K562 (cell line): ENCODE results near the gene ITGAX. TPM values are rescaled to one million over a fixed set of nuclear protein-coding genes. Genes with fewer than 3 reads are reported as not detected.
"Not testable (repeated sequence)": the region's sequence is repeated elsewhere in the genome, so short reads cannot be mapped to it uniquely, and the experiment has no call there.

Experiments used
- ATAC-seq: fragments of 200-7000 bp; cut with Tn5 transposase; 3 replicates; pipeline ENCODE4 v1.9.1; 2020; ENCODE audit warnings: moderate library complexity
- BruUV-seq: library from RNA; stranded (reverse); fragments of 400-500 nt; replicated peaks from 2 replicates; lab custom pipeline; 2021; lab: Mats Ljungman, UMichigan
- CTCF ChIA-PET: fragments of 300-600 bp; formaldehyde crosslinking; extraction: SDS; loops from one replicate; lab custom pipeline; 2021; ENCODE audit warnings: low intra/inter-chr PET ratio; lab: Yijun Ruan, JAX
- POLR2A ChIA-PET: fragments of 300-600, 350-650 bp; sonication (Branson Sonifier 250); formaldehyde crosslinking; extraction: SDS; loops from one replicate; lab custom pipeline; 2021; ENCODE audit warnings: antibody characterized with exemption, inconsistent platforms; lab: Yijun Ruan, JAX
- DNase-seq, 4 experiments: peaks; one replicate each; pipeline versions ENCODE4 v3.0.0 to v3.0.0-alpha.2; 2011 to 2018; ENCODE audit warnings: low spot score in 3 of 4, mixed read lengths in 3 of 4; ENCODE audit errors: extremely low read depth in 1 of 4
- FAIRE-seq: peaks from 2 replicates; lab custom pipeline; 2011; peaks lifted over from hg19 to GRCh38; lab: Jason Lieb, UNC
- H2AFZ ChIP-seq: 2 replicates; pipeline ENCODE4 v1.6.0; 2011; ENCODE audit warnings: low read depth, low read length, control low read depth, inconsistent platforms
- H3K27ac ChIP-seq: fragments of 200-600 bp; 3 replicates; pipeline ENCODE4 v1.8.0; 2011; ENCODE audit warnings: low read depth, mild to moderate bottlenecking, control low read depth, inconsistent platforms, low read length, moderate library complexity, mixed read lengths; ENCODE audit errors: extremely low read depth
- H3K27me3 ChIP-seq, 2 experiments: fragments of 300-600 bp in 1 of 2; 2 replicates in 1 of 2; 3 replicates in 1 of 2; pipeline versions ENCODE4 v1.6.0 to v1.8.0; 2011; ENCODE audit warnings: inconsistent platforms in 2 of 2, low read length in 2 of 2, mild to moderate bottlenecking in 1 of 2, mixed read lengths in 1 of 2, moderate library complexity in 1 of 2; ENCODE audit not compliant: control insufficient read depth in 2 of 2, insufficient read depth in 2 of 2
- H3K36me3 ChIP-seq: fragments of 300-600 bp; 3 replicates; pipeline ENCODE4 v1.8.0; 2011; ENCODE audit warnings: mild to moderate bottlenecking, low read length, inconsistent platforms; ENCODE audit not compliant: control insufficient read depth, insufficient read depth
- H3K4me1 ChIP-seq, 2 experiments: fragments of 200-600 bp in 1 of 2; replicated peaks in 1 of 2; 2 replicates in 1 of 2; 3 replicates in 1 of 2; pipeline versions ENCODE4 v1.5.1 to v1.8.0; 2011; ENCODE audit warnings: inconsistent platforms in 2 of 2, low read length in 2 of 2, mild to moderate bottlenecking in 1 of 2, mixed read lengths in 1 of 2, moderate library complexity in 1 of 2; ENCODE audit not compliant: control insufficient read depth in 2 of 2, insufficient read depth in 2 of 2
- H3K4me2 ChIP-seq: 2 replicates; pipeline ENCODE4 v1.6.1; 2011; ENCODE audit warnings: low read length, control low read depth, inconsistent platforms, mixed read lengths; ENCODE audit not compliant: insufficient read depth
- H3K4me3 ChIP-seq: fragments of 200-600 bp; sonication (generic), shearing (Covaris generic); 2 replicates; pipeline ENCODE4 v1.5.1; 2016; ENCODE audit warnings: control low read depth, inconsistent platforms
- H3K79me2 ChIP-seq: fragments of 200-600 bp; 3 replicates; pipeline ENCODE4 v1.8.0; 2011; ENCODE audit warnings: low read length, inconsistent platforms; ENCODE audit not compliant: control insufficient read depth, insufficient read depth
- H3K9ac ChIP-seq, 2 experiments: 2 replicates each; pipeline versions ENCODE4 v1.6.0 to v1.6.1; 2011; ENCODE audit warnings: low read depth in 2 of 2, low read length in 2 of 2, control low read depth in 1 of 2, inconsistent platforms in 1 of 2, mild to moderate bottlenecking in 1 of 2, mixed read lengths in 1 of 2; ENCODE audit not compliant: insufficient read depth in 1 of 2
- H3K9me1 ChIP-seq: one replicate; pipeline ENCODE4 v1.6.0; 2011; ENCODE audit warnings: inconsistent platforms, mild to moderate bottlenecking, low read length, moderate library complexity; ENCODE audit not compliant: control insufficient read depth, insufficient read depth
- H3K9me3 ChIP-seq: replicated peaks from 2 replicates; pipeline ENCODE4 v1.5.1; 2011; ENCODE audit warnings: low read depth, low read length, inconsistent platforms; ENCODE audit not compliant: control insufficient read depth, insufficient read depth
- H4K20me1 ChIP-seq: replicated peaks from 2 replicates; pipeline ENCODE4 v1.6.1; 2011; ENCODE audit warnings: low read length, inconsistent platforms, mixed read lengths; ENCODE audit not compliant: control insufficient read depth, insufficient read depth
- CCNT2 ChIP-seq: IDR thresholded peaks from 2 replicates; pipeline ENCODE4 v1.6.1; 2011; ENCODE audit warnings: borderline replicate concordance, low read depth, mild to moderate bottlenecking, moderate library complexity, mixed read lengths, low read length; ENCODE audit not compliant: insufficient read length; ENCODE audit errors: extremely low read depth
- ELF2 ChIP-seq: fragments of 250-450 bp; sonication (Bioruptor Pico); IDR thresholded peaks from 2 replicates; pipeline ENCODE4 v1.5.0; 2021; ENCODE audit warnings: mild to moderate bottlenecking
- GATA2 ChIP-seq: sonication (generic); formaldehyde crosslinking; IDR thresholded peaks from 2 replicates; pipeline ENCODE4 v1.4.0; 2020; ENCODE audit warnings: mild to moderate bottlenecking, missing genetic modification reagents
- SNRNP70 ChIP-seq: fragments of 200-400 bp; formaldehyde crosslinking; optimal IDR thresholded peaks from 2 replicates; pipeline ENCODE3; 2017; ENCODE audit warnings: low read depth, low read length
- SRSF1 ChIP-seq: fragments of 200-400 bp; formaldehyde crosslinking; IDR thresholded peaks from 2 replicates; pipeline ENCODE4 v1.6.1; 2017; ENCODE audit warnings: mild to moderate bottlenecking, low read depth, low read length, moderate library complexity
- U2AF1 ChIP-seq: fragments of 200-400 bp; formaldehyde crosslinking; optimal IDR thresholded peaks from 2 replicates; pipeline ENCODE3; 2017; ENCODE audit warnings: mild to moderate bottlenecking, low read depth, low read length, moderate library complexity
- WGBS: fragments of 100-300 bp; shearing (Covaris generic); methylation state at CpG from one replicate; pipeline ENCODE4 v1.1.6; 2016; ENCODE audit warnings: low coverage, mixed read lengths; ENCODE audit not compliant: insufficient coverage; ENCODE audit errors: missing lambda C conversion rate; 5-methylcytosine and 5-hydroxymethylcytosine counted together
- in situ Hi-C: fragments of 300-500 bp; cut with MboI; formaldehyde crosslinking; loops from 4 replicates; pipeline ENCODE4 v1.15.0; 2018; ENCODE audit warnings: inconsistent platforms, mixed read lengths
- intact Hi-C: fragments of 100-400 bp; cut with micrococcal nuclease; formaldehyde crosslinking; loops from 2 replicates; pipeline ENCODE4 v1.14.2; 2022
- polyA plus RNA-seq, 8 experiments: library from polyadenylated mRNA; depleted of rRNA in 4 of 8; stranded (reverse) in 5 of 8; unstranded in 3 of 8; fragments of >200 nt; fragmentation: Nextera tagmentation in 2 of 8; fragmentation: Illumina TruSeq in 1 of 8; extraction: Ambion mirVana in 2 of 8; extraction: Trizol in 1 of 8; gene quantifications; 2 replicates each; pipeline versions ENCODE4 v1.2.1 to v1.2.3, GENCODE V29; 2011 to 2014; ENCODE audit warnings: inconsistent platforms in 1 of 8, missing spikeins in 1 of 8
- total RNA-seq, 7 experiments: library from RNA; depleted of rRNA in 6 of 7; stranded (reverse); fragments of >200 nt in 6 of 7; fragmentation: Illumina TruSeq in 2 of 7; extraction: Trizol in 2 of 7; gene quantifications; 2 replicates each; pipeline versions ENCODE4 v1.2.1 to v1.2.3, GENCODE V29; 2011 to 2021; ENCODE audit warnings: low replicate concordance in 1 of 7
- TF ChIP-seq, protein P1 (sequence below): fragments of 450-650 bp; formaldehyde crosslinking; IDR thresholded peaks from 2 replicates; pipeline ENCODE4 v1.4.0; 2020; ENCODE audit warnings: mild to moderate bottlenecking, moderate library complexity

Gene ITGAX
- total and polyA plus RNA-seq, 9 of the 15 experiments (the other 6 are each of a cell fraction or from before 2014, with no cell fraction given), result 0.03 to 0.58 (median 0.14) TPM

DNA sequence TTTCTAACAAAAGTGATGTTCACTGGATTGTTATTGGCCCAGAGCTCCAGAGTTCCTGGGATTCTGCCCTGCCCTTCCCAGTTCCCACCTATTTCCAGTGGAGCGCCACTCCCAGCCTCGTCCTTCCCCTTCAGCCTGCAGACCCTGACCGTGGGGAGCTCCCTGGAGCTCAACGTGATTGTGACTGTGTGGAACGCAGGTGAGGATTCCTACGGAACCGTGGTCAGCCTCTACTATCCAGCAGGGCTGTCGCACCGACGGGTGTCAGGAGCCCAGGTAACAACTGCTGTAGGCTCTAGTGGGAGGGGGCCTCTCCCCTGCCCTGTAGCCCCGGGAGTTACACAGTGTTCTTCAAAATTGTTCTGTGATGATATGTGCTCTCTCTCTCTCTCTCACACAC lies 61.4 kb downstream of the ITGAX start:
- intact Hi-C loops (no loop called here), in situ Hi-C loops (no loop called here)

GRCh38 chr16:31417036-31417435 lies 62.1 kb downstream of the ITGAX start:
- H3K9me1 ChIP-seq, H3K27ac ChIP-seq, CTCF ChIA-PET, in situ Hi-C loops, H2AFZ ChIP-seq, DNase-seq, H3K4me3 ChIP-seq, H4K20me1 ChIP-seq, FAIRE-seq, H3K4me1 ChIP-seq, H3K36me3 ChIP-seq, intact Hi-C loops, H3K79me2 ChIP-seq, H3K4me2 ChIP-seq, H3K9ac ChIP-seq, H3K9me3 ChIP-seq, ATAC-seq, BruUV-seq, POLR2A ChIA-PET: not testable (repeated sequence)
- WGBS, result 0% methylated on average over 2 of the region's 2 CpGs
- H3K27me3 ChIP-seq, result peaks cover 10 to 53% of the 10 kb centered on the region in 2 experiments; a peak in 4 of 5 replicates

More for the DNA sequence above, 61.4 kb downstream of the ITGAX start:
- Histone ChIP-seq H3K9me1 (no peaks in the 10 kb centered on the region), H3K27me3 (peaks cover 13 to 52% of the 10 kb centered on the region in 2 experiments; a peak in 4 of 5 replicates), H3K36me3 (no peaks in the 10 kb centered on the region), H3K9ac (no peak overlapping the region), H3K4me2 (no peak overlapping the region), H4K20me1 (no peaks in the 10 kb centered on the region; the same call in 1 of the 2 replicates), H3K4me1 (no peaks in the 10 kb centered on the region; a peak in 1 of 5 replicates), H3K79me2 (no peaks in the 10 kb centered on the region), H3K27ac (no peak overlapping the region), H3K9me3 (no peaks in the 10 kb centered on the region), H2AFZ (no peak overlapping the region)
- FAIRE-seq (no peak), ATAC-seq (no peak), DNase-seq (no peak)
- 2% methylated on average over 11 of the region's 11 CpGs for WGBS
- ChIA-PET POLR2A (interaction anchor here (0.6 to 1.0 kb wide), 3 partner anchors 13 to 69 kb away, joined by 3 read pairs; no protein-coding TSS in a partner anchor), CTCF (no interaction called here)
- no TSS peak for BruUV-seq
- no peak for TF ChIP-seq U2AF1
- TF ChIP-seq ELF2 (CRISPR knock-in tag), result no peak
- TF ChIP-seq GATA2 (CRISPR knock-in tag), result no peak
- TF ChIP-seq SNRNP70, result no peak
- TF ChIP-seq, protein P1, sequence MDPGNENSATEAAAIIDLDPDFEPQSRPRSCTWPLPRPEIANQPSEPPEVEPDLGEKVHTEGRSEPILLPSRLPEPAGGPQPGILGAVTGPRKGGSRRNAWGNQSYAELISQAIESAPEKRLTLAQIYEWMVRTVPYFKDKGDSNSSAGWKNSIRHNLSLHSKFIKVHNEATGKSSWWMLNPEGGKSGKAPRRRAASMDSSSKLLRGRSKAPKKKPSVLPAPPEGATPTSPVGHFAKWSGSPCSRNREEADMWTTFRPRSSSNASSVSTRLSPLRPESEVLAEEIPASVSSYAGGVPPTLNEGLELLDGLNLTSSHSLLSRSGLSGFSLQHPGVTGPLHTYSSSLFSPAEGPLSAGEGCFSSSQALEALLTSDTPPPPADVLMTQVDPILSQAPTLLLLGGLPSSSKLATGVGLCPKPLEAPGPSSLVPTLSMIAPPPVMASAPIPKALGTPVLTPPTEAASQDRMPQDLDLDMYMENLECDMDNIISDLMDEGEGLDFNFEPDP (CRISPR knock-in tag), result no peak
- no peak for TF ChIP-seq CCNT2
- TF ChIP-seq SRSF1, result no peak
- TF ChIP-seq, all 486 proteins: peak for 0
- no peak overlapping the region for H3K4me3 ChIP-seq
